Measurements from ENCODE around the gene RIMS4. TPM values are rescaled to one million over a fixed set of nuclear protein-coding genes. Genes with fewer than 3 reads are reported as not detected.

Gene RIMS4
- total RNA-seq, 2 donors from 2014 or later = 0.64 to 0.74 TPM

GRCh38 chr20:44776980-44777379 lies 33.4 kb downstream of the RIMS4 start:
- H3K9ac ChIP-seq (ENCODE audit: low read depth in 2 of 2, low read length in 2 of 2) = no peak overlapping the region
- intact Hi-C loops (cut with DNase I) = no loop called here
- no peak for TF ChIP-seq CTCF (IDR thresholded peaks at IDR 0.05)
- no peaks in the 10 kb centered on the region for H3K36me3 ChIP-seq
- no peaks in the 10 kb centered on the region for H3K4me1 ChIP-seq
- no peak overlapping the region for H3K27ac ChIP-seq
- H3K9me3 ChIP-seq = no peaks in the 10 kb centered on the region
- DNase-seq = no peak
- no peaks in the 10 kb centered on the region for H3K27me3 ChIP-seq
- no peak overlapping the region for H3K4me3 ChIP-seq

GRCh38 chr20:44773070-44773829 lies 37.1 kb downstream of the RIMS4 start:
- DNase-seq = no peak
- Histone ChIP-seq H3K27ac (no peak overlapping the region), H3K4me1 (no peaks in the 10 kb centered on the region), H3K9ac (ENCODE audit: low read depth in 2 of 2, low read length in 2 of 2) (no peak overlapping the region), H3K4me3 (no peak overlapping the region), H3K36me3 (no peaks in the 10 kb centered on the region), H3K9me3 (no peaks in the 10 kb centered on the region), H3K27me3 (no peaks in the 10 kb centered on the region)
- intact Hi-C loops (cut with DNase I) = no loop called here
- TF ChIP-seq CTCF (IDR thresholded peaks at IDR 0.05) = no peak

GRCh38 chr20:44772636-44773035 lies 37.7 kb downstream of the RIMS4 start:
- no peaks in the 10 kb centered on the region for H3K36me3 ChIP-seq
- intact Hi-C loops (cut with DNase I) = no loop called here
- no peak for TF ChIP-seq CTCF (IDR thresholded peaks at IDR 0.05)
- H3K27me3 ChIP-seq = no peaks in the 10 kb centered on the region
- no peak overlapping the region for H3K4me3 ChIP-seq
- no peak overlapping the region for H3K9ac ChIP-seq (ENCODE audit: low read depth in 2 of 2, low read length in 2 of 2)
- H3K4me1 ChIP-seq = no peaks in the 10 kb centered on the region
- DNase-seq = no peak
- no peak overlapping the region for H3K27ac ChIP-seq
- H3K9me3 ChIP-seq = no peaks in the 10 kb centered on the region

GRCh38 chr20:44771172-44771535 lies 39.2 kb downstream of the RIMS4 start:
- DNase-seq = no peak
- Histone ChIP-seq H3K9ac (ENCODE audit: low read depth in 2 of 2, low read length in 2 of 2) (no peak overlapping the region), H3K9me3 (no peaks in the 10 kb centered on the region), H3K4me3 (no peak overlapping the region), H3K27ac (no peak overlapping the region), H3K4me1 (no peaks in the 10 kb centered on the region), H3K36me3 (no peaks in the 10 kb centered on the region), H3K27me3 (no peaks in the 10 kb centered on the region)
- no peak for TF ChIP-seq CTCF (IDR thresholded peaks at IDR 0.05)
- intact Hi-C loops (cut with DNase I) = no loop called here

GRCh38 chr20:44770484-44771171 lies 39.7 kb downstream of the RIMS4 start:
- no peaks in the 10 kb centered on the region for H3K27me3 ChIP-seq
- no peak for DNase-seq
- TF ChIP-seq CTCF (IDR thresholded peaks at IDR 0.05) = no peak

More at GRCh38 chr20:44770484-44771171, 39.7 kb downstream of the RIMS4 start:
- Histone ChIP-seq H3K9me3 (no peaks in the 10 kb centered on the region), H3K4me1 (no peaks in the 10 kb centered on the region), H3K36me3 (no peaks in the 10 kb centered on the region), H3K9ac (ENCODE audit: low read depth in 2 of 2, low read length in 2 of 2) (no peak overlapping the region), H3K4me3 (no peak overlapping the region), H3K27ac (no peak overlapping the region)
- intact Hi-C loops (cut with DNase I) = no loop called here

Data from colonic mucosa (tissue), 4 donors.